Motor neuron (in vitro differentiated cells): ENCODE results near the gene ISCA1. TPM values are rescaled to one million over a fixed set of nuclear protein-coding genes. Genes with fewer than 3 reads are reported as not detected.

Experiments used
- ATAC-seq, 8 experiments: fragments of 200-7000 bp; cut with Tn5 transposase; replicated peaks in 6 of 8; 2 replicates each; pipeline ENCODE4 v1.8.0; 2021; ENCODE audit warnings: mild to moderate bottlenecking in 8 of 8, moderate library complexity in 8 of 8
- H3K27ac ChIP-seq, 2 donors: fragments of 250-450 bp; sonication (Bioruptor Pico); 2 replicates each; pipeline ENCODE4 v1.9.0; 2021; ENCODE audit warnings: antibody characterized with exemption in 2 of 2, mild to moderate bottlenecking in 2 of 2, moderate library complexity in 1 of 2
- H3K4me1 ChIP-seq, 2 donors: fragments of 250-450 bp; sonication (Bioruptor Pico); replicated peaks in 1 of 2; 2 replicates each; pipeline ENCODE4 v1.6.1; 2021; ENCODE audit warnings: antibody characterized with exemption in 2 of 2, mild to moderate bottlenecking in 2 of 2, moderate library complexity in 1 of 2
- H3K4me3 ChIP-seq, 5 donors: fragments of 250-450 bp; sonication (Bioruptor Pico); 2 replicates each; pipeline ENCODE4 v1.9.0; 2021; ENCODE audit warnings: antibody characterized with exemption in 5 of 5, mild to moderate bottlenecking in 5 of 5, moderate library complexity in 4 of 5
- WGBS, 10 experiments: fragments of 450-650 bp; shearing (Covaris generic); methylation state at CpG; one replicate each; pipeline ENCODE4 v1.0.0; 2022; 5-methylcytosine and 5-hydroxymethylcytosine counted together
- in situ Hi-C, 9 experiments: fragments of 400-800 bp; cut with MboI; loops; one replicate each; pipeline ENCODE4 v1.15.0; 2021; ENCODE audit warnings: low sequenced_read_pairs in 9 of 9, low pct_unique_long_range_greater_than_20kb in 2 of 9; ENCODE audit not compliant: unreplicated experiment in 9 of 9
- total RNA-seq, 8 experiments: library from RNA; unstranded; fragments of 300-600 nt; gene quantifications; 2 replicates each; pipeline versions ENCODE4 v1.2.3 to v1.2.4, GENCODE V29; 2022

ISCA1 gene
- total RNA-seq, 8 experiments from 2014 or later = 37.8 to 80.7 (median 63.1) TPM

GRCh38 chr9:86279839-86280238 is 2.5 kb downstream of the ISCA1 start:
- WGBS, 10 experiments = 83 to 100% (median 96%) methylated on average over 1 to 2 of the region's 3 CpGs; no CpG with 5 or more reads in 4 of the 10 experiments
- Histone ChIP-seq H3K4me1 (peaks cover 20 to 25% of the 10 kb centered on the region in 2 donors), H3K4me3 (no peak overlapping the region), H3K27ac (no peak overlapping the region)
- no peak for ATAC-seq
- in situ Hi-C loops = no loop called here

- in situ Hi-C loops = no loop called here
- Histone ChIP-seq H3K4me1 (peaks cover 14 to 20% of the 10 kb centered on the region in 2 donors), H3K27ac (no peak overlapping the region), H3K4me3 (no peak overlapping the region)
- WGBS, 10 experiments = 33 to 92% (median 75%) methylated on average over 1 of the region's 1 CpG; no CpG with 5 or more reads in 3 of the 10 experiments
- ATAC-seq = no peak
Observed at GRCh38 chr9:86277072-86277471, 5.3 kb downstream of the ISCA1 start.

GRCh38 chr9:86275962-86276361 is 6.4 kb downstream of the ISCA1 start:
- no peak overlapping the region for H3K4me3 ChIP-seq
- ATAC-seq = peak in 5 of 8 experiments; percentile 7 to 35 (median 22)

GRCh38 chr9:86274821-86275643 is 7.3 kb downstream of the ISCA1 start:
- no peak overlapping the region for H3K4me3 ChIP-seq
- WGBS, 10 experiments = 0 to 100% (median 79%) methylated on average over 1 to 7 of the region's 7 CpGs; no CpG with 5 or more reads in 2 of the 10 experiments
- H3K4me1 ChIP-seq = peaks cover 4 to 9% of the 10 kb centered on the region in 2 donors
- no peak for ATAC-seq
- no peak overlapping the region for H3K27ac ChIP-seq
- in situ Hi-C loops = no loop called here

More at GRCh38 chr9:86275962-86276361, 6.4 kb downstream of the ISCA1 start:
- H3K4me1 ChIP-seq = peaks cover 13 to 19% of the 10 kb centered on the region in 2 donors
- in situ Hi-C loops = no loop called here
- 58 to 100% (median 96%) methylated on average over 1 to 3 of the region's 3 CpGs; no CpG with 5 or more reads in 2 of the 10 experiments for WGBS, 10 experiments
- H3K27ac ChIP-seq = no peak overlapping the region

GRCh38 chr9:86272221-86272620 is 10.1 kb downstream of the ISCA1 start:
- in situ Hi-C loops = no loop called here
- no peak overlapping the region for H3K4me3 ChIP-seq
- no peak for ATAC-seq

GRCh38 chr9:86263876-86264275 is 18.5 kb downstream of the ISCA1 start:
- WGBS, 10 experiments = 43 to 100% (median 100%) methylated on average over 1 to 5 of the region's 6 CpGs; no CpG with 5 or more reads in 3 of the 10 experiments
- no peak for ATAC-seq
- in situ Hi-C loops = no loop called here
- Histone ChIP-seq H3K4me1 (peaks cover 0 to 12% of the 10 kb centered on the region in 2 donors), H3K4me3 (no peak overlapping the region), H3K27ac (no peak overlapping the region)

More at GRCh38 chr9:86272221-86272620, 10.1 kb downstream of the ISCA1 start:
- no peak overlapping the region for H3K27ac ChIP-seq
- H3K4me1 ChIP-seq = no peaks in the 10 kb centered on the region
- WGBS, 10 experiments = 92 to 100% (median 100%) methylated on average over 1 to 4 of the region's 4 CpGs; no CpG with 5 or more reads in 4 of the 10 experiments

GRCh38 chr9:86262492-86262891 is 19.8 kb downstream of the ISCA1 start:
- peak in 3 of 8 experiments; percentile 6 to 47 (median 12) for ATAC-seq
- H3K27ac ChIP-seq = no peak overlapping the region
- H3K4me3 ChIP-seq = no peak overlapping the region
- in situ Hi-C loops = no loop called here
- peaks cover under 1 to 16% of the 10 kb centered on the region in 2 donors for H3K4me1 ChIP-seq
- 36 to 80% (median 51%) methylated on average over 1 to 3 of the region's 4 CpGs; no CpG with 5 or more reads in 6 of the 10 experiments for WGBS, 10 experiments

GRCh38 chr9:86259557-86259956 is 22.8 kb downstream of the ISCA1 start, which contains the start of gene C9orf153:
Gene C9orf153 (minus strand): TSS chr9:86259657. CDS start chr9:86229603, 30,054 bp downstream.
- Histone ChIP-seq H3K27ac (no peak within 1 kb of the TSS), H3K4me3 (no peak within 1 kb of the TSS), H3K4me1 (peaks cover 2 to 17% of the 10 kb centered on the region in 2 donors)
- ATAC-seq = peak in 3 of 8 experiments; percentile 21 to 39 (median 23)
- 67 to 100% (median 92%) methylated on average over 2 to 3 of the region's 8 CpGs; no CpG with 5 or more reads in 7 of the 10 experiments for WGBS, 10 experiments
- in situ Hi-C loops = no loop called here

GRCh38 chr9:86257391-86257790 is 24.9 kb downstream of the ISCA1 start:
- in situ Hi-C loops = no loop called here
- H3K27ac ChIP-seq = no peak overlapping the region
- peaks cover 2 to 10% of the 10 kb centered on the region in 2 donors for H3K4me1 ChIP-seq
- ATAC-seq = no peak
- H3K4me3 ChIP-seq = no peak overlapping the region
- WGBS, 10 experiments = 67 to 100% (median 100%) methylated on average over 1 to 2 of the region's 2 CpGs; no CpG with 5 or more reads in 4 of the 10 experiments

- no peak for ATAC-seq
- Histone ChIP-seq H3K4me1 (peaks cover 2 to 10% of the 10 kb centered on the region in 2 donors), H3K27ac (no peak overlapping the region), H3K4me3 (no peak overlapping the region)
- 63 to 100% (median 98%) methylated on average over 2 to 3 of the region's 3 CpGs; no CpG with 5 or more reads in 4 of the 10 experiments for WGBS, 10 experiments
- in situ Hi-C loops = no loop called here
Observed at GRCh38 chr9:86256653-86257052, 25.7 kb downstream of the ISCA1 start.

GRCh38 chr9:86253577-86253976 is 28.8 kb downstream of the ISCA1 start:
- Histone ChIP-seq H3K4me3 (no peak overlapping the region), H3K27ac (no peak overlapping the region), H3K4me1 (peaks cover 2 to 6% of the 10 kb centered on the region in 2 donors)
- no peak for ATAC-seq
- in situ Hi-C loops = no loop called here
- WGBS, 10 experiments = 83 to 97% (median 94%) methylated on average over 1 to 3 of the region's 3 CpGs; no CpG with 5 or more reads in 4 of the 10 experiments

GRCh38 chr9:86252870-86253269 is 29.5 kb downstream of the ISCA1 start:
- no peak for ATAC-seq
- WGBS, 10 experiments = 11 to 100% (median 80%) methylated on average over 1 of the region's 1 CpG; no CpG with 5 or more reads in 1 of the 10 experiments
- H3K4me1 ChIP-seq = peaks cover 2 to 5% of the 10 kb centered on the region in 2 donors
- in situ Hi-C loops = no loop called here
- no peak overlapping the region for H3K4me3 ChIP-seq
- no peak overlapping the region for H3K27ac ChIP-seq

GRCh38 chr9:86250123-86250522 is 32.2 kb downstream of the ISCA1 start:
- in situ Hi-C loops = no loop called here
- no peak for ATAC-seq
- Histone ChIP-seq H3K4me1 (peaks cover 12% of the 10 kb centered on the region in 2 donors), H3K4me3 (no peak overlapping the region), H3K27ac (no peak overlapping the region)
